ENCODE data around the gene SLC38A4.
"Not testable (repeated sequence)": the region's sequence is repeated elsewhere in the genome, so short reads cannot be mapped to it uniquely, and the experiment has no call there.

Gene SLC38A4, protein sequence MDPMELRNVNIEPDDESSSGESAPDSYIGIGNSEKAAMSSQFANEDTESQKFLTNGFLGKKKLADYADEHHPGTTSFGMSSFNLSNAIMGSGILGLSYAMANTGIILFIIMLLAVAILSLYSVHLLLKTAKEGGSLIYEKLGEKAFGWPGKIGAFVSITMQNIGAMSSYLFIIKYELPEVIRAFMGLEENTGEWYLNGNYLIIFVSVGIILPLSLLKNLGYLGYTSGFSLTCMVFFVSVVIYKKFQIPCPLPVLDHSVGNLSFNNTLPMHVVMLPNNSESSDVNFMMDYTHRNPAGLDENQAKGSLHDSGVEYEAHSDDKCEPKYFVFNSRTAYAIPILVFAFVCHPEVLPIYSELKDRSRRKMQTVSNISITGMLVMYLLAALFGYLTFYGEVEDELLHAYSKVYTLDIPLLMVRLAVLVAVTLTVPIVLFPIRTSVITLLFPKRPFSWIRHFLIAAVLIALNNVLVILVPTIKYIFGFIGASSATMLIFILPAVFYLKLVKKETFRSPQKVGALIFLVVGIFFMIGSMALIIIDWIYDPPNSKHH

DNA sequence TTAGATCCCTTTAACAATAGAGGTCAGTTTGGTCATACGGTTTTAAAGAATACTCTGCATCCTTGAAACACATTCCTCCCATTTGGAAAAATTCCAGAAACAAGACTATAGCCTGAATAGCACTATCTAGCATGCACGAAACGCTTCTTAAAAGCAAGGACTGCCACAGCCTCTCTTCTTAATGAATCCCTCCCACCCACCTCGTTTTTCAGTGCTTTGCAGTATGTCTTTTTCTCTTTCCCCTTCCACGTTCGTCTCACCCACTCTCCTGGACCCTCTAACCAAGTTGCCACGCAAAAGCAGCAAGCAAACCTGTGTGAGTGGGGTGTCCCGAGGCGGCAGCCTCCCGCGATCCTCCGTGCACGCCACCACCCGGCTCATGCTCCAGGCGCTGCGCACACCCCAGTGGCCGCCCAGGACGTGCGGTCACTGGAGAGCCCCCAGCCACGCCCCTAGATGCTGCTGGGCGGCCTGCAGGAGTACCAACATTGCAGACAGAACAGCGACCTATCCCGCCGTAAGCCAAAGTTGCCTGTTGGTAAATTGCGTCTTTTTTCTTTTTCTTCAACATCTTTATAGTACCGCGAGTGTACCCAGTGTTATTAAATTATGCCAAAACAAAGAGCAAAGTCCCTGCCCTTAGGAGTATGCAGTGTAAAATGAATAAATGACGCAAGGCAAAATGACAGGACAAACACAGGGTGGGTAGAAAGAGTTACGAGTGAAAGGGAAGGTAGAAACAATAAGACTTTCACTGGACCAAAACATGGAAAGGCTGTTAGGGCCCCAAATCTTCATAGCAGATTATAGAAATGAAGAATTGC, at the start of gene SLC38A4:
Gene SLC38A4 (minus strand): TSS at position 407 of the 824 bp plus-strand sequence. CDS start 32,926 bp downstream, outside the sequence.
- peak within 1 kb of the TSS; percentile 21 for H3K4me3 ChIP-seq (ENCODE audit: low read length)
- no peaks in the 10 kb centered on the region for H3K9me3 ChIP-seq (ENCODE audit: low read length)
- H3K36me3 ChIP-seq (ENCODE audit: insufficient read depth, low read length): no peaks in the 10 kb centered on the region
- H2AFZ ChIP-seq (ENCODE audit: low read depth, low read length): peak within 1 kb of the TSS; percentile 62
- peaks cover 7% of the 10 kb centered on the region for H3K27me3 ChIP-seq (ENCODE audit: insufficient read depth, low read length)
- H3K4me1 ChIP-seq (ENCODE audit: insufficient read depth, low read length): peaks cover 8% of the 10 kb centered on the region

DNA sequence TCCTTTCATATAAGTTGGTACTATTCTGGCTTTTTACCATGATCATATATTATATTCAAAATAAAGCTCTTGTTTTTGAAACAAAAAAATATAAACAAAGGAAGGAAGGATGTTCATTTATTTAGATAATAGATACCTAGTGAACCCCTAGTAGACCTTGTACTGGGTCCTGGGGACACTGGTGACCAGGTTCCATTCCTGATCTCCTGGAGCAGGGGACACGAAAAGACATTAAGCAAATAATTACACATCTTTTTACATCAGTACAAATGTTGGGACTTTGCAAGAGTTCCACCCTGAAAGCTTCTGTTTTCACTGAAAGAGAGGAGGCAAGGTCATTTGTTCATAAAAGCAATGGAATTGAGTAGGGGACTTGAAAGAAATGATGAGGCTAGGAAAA, 49.3 kb upstream of the SLC38A4 start:
- Histone ChIP-seq H3K36me3 (ENCODE audit: insufficient read depth, low read length) (no peaks in the 10 kb centered on the region), H3K27me3 (ENCODE audit: insufficient read depth, low read length) (no peaks in the 10 kb centered on the region), H3K4me1 (ENCODE audit: insufficient read depth, low read length) (no peaks in the 10 kb centered on the region), H2AFZ (ENCODE audit: low read depth, low read length) (no peak overlapping the region), H3K4me3 (ENCODE audit: low read length) (no peak overlapping the region), H3K9me3 (ENCODE audit: low read length) (no peaks in the 10 kb centered on the region)

DNA sequence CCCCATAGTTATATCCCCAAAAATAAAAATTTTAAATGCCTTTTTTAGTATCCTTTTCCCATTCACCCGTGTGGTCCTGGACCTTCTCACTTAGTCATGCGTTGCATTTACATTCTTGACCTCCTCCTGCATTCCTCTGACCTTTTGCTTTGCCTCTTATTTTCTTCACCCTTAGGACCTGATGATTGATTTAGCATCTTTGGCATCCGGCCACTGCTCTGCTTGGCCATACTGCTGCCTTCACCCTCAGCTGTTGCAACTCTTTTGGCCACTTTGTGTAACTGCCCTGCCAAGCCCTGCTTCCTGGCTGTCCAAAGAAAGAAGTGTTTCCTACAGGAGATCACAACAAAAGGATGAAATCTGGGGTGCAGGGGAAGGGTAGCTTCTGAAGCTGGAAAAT, 48.8 kb upstream of the SLC38A4 start:
- H3K27me3 ChIP-seq (ENCODE audit: insufficient read depth, low read length): no peaks in the 10 kb centered on the region
- no peaks in the 10 kb centered on the region for H3K36me3 ChIP-seq (ENCODE audit: insufficient read depth, low read length)
- no peak overlapping the region for H3K4me3 ChIP-seq (ENCODE audit: low read length)
- no peak overlapping the region for H2AFZ ChIP-seq (ENCODE audit: low read depth, low read length)
- H3K4me1 ChIP-seq (ENCODE audit: insufficient read depth, low read length): no peaks in the 10 kb centered on the region
- H3K9me3 ChIP-seq (ENCODE audit: low read length): no peaks in the 10 kb centered on the region

DNA sequence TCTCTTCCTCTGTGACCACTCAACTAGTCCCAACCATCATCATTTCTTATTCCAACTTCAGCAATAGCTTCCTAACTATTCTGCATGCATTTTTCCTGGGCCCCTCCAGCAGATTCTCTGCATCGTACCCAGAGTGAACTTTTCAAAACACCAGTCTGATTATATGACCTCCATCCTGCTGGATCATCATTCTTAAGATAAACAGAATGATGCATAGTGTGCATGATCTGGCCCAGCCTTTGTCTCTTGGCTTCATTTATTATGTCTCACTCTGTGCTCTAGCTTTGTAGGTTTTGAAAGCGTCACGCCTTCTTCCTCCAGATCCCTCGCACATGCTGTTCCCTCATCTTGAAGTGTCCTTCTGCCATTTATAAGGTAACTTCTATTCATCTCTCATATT, 46.3 kb upstream of the SLC38A4 start:
- no peaks in the 10 kb centered on the region for H3K4me1 ChIP-seq (ENCODE audit: insufficient read depth, low read length)
- no peaks in the 10 kb centered on the region for H3K9me3 ChIP-seq (ENCODE audit: low read length)
- no peak overlapping the region for H2AFZ ChIP-seq (ENCODE audit: low read depth, low read length)
- no peak overlapping the region for H3K4me3 ChIP-seq (ENCODE audit: low read length)
- no peaks in the 10 kb centered on the region for H3K36me3 ChIP-seq (ENCODE audit: insufficient read depth, low read length)
- no peaks in the 10 kb centered on the region for H3K27me3 ChIP-seq (ENCODE audit: insufficient read depth, low read length)

DNA sequence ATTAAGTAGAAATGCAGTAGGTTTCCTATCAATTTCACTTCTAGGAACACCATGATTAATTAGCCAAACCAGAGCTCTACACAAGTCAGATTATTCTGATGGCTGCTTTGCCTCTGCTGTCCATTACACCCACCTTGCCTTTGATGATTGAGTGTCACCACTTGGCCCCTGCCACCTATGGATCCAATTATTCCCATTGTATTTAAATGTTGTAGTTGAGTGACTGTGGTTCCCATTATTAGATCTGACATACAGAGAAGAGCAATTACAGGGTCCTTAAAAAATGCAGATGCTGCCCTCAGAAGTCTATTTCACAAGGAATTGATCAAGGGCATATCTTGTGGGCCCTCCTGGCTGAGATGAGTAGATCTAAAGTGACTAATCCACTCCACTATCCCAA, 39.5 kb upstream of the SLC38A4 start:
- Histone ChIP-seq H3K4me3 (ENCODE audit: low read length) (no peak overlapping the region), H3K36me3 (ENCODE audit: insufficient read depth, low read length) (no peaks in the 10 kb centered on the region), H3K27me3 (ENCODE audit: insufficient read depth, low read length) (no peaks in the 10 kb centered on the region), H3K4me1 (ENCODE audit: insufficient read depth, low read length) (no peaks in the 10 kb centered on the region), H3K9me3 (ENCODE audit: low read length) (no peaks in the 10 kb centered on the region), H2AFZ (ENCODE audit: low read depth, low read length) (no peak overlapping the region)

DNA sequence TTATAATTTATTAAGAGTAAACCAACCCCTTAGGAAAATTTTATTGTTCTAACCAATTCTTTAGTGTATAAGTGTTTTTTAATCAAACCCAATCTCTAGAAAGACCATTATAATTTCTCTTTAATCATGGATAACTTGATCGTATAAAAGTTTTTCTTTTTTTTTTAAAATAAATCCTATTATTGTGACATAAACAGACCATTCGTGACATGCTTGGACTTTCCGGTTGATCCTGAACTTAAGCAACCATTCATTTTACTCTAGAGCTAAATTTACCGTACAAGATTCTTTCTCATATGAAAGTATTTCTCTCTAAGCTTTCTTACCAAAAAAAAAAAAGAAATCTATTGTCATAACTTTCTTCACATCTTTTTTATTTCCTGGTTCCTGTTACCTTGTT, 32.6 kb upstream of the SLC38A4 start:
- Histone ChIP-seq H3K9me3 (ENCODE audit: low read length) (no peaks in the 10 kb centered on the region), H3K4me3 (ENCODE audit: low read length) (no peak overlapping the region)

DNA sequence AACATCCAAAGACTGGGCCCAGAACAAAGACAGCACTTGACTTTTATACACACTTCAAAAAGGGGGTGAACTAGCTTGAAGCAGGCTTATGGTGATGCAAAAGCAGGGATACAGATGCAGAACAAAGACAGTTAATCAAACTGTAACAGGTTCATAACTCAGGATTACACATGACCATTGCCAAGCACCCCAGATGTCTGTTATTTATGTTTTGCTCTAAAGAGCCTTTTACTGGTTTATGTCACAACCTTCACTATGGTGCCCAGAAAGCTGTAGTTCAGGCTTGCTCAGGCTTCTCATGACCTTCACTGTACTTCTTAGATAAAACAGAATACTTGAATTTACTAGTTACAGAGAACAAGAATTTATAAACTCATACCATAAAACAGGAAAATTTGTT, 31.7 kb upstream of the SLC38A4 start:
- Histone ChIP-seq H3K4me1 (ENCODE audit: insufficient read depth, low read length) (no peaks in the 10 kb centered on the region), H3K4me3 (ENCODE audit: low read length) (no peak overlapping the region), H3K27me3 (ENCODE audit: insufficient read depth, low read length) (no peaks in the 10 kb centered on the region), H2AFZ (ENCODE audit: low read depth, low read length) (no peak overlapping the region), H3K36me3 (ENCODE audit: insufficient read depth, low read length) (no peaks in the 10 kb centered on the region), H3K9me3 (ENCODE audit: low read length) (no peaks in the 10 kb centered on the region)

More for the DNA sequence above, 32.6 kb upstream of the SLC38A4 start:
- Histone ChIP-seq H2AFZ (ENCODE audit: low read depth, low read length) (no peak overlapping the region), H3K27me3 (ENCODE audit: insufficient read depth, low read length) (no peaks in the 10 kb centered on the region), H3K4me1 (ENCODE audit: insufficient read depth, low read length) (no peaks in the 10 kb centered on the region), H3K36me3 (ENCODE audit: insufficient read depth, low read length) (no peaks in the 10 kb centered on the region)

DNA sequence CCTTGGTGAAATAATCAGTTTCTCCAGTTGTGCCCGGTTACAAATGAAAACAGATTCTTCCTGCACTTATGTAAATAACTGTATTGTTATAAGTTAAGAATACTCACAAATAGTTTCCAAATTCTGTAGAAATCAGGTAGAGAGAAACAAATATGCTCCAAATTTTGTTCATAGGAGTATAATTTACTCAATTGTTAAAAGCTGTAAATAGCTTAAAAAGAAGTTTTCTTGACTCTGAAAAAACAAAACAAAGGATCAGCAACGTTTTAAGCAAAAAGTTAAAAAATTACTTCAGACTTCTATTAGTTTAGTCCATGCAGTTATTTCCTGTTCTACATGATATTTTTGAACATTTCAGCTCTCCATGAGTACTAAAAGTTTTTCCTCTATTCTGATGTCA, 30.0 kb upstream of the SLC38A4 start:
- H3K9me3 ChIP-seq (ENCODE audit: low read length): no peaks in the 10 kb centered on the region
- no peaks in the 10 kb centered on the region for H3K27me3 ChIP-seq (ENCODE audit: insufficient read depth, low read length)
- no peaks in the 10 kb centered on the region for H3K4me1 ChIP-seq (ENCODE audit: insufficient read depth, low read length)
- no peaks in the 10 kb centered on the region for H3K36me3 ChIP-seq (ENCODE audit: insufficient read depth, low read length)
- H3K4me3 ChIP-seq (ENCODE audit: low read length): no peak overlapping the region
- no peak overlapping the region for H2AFZ ChIP-seq (ENCODE audit: low read depth, low read length)

DNA sequence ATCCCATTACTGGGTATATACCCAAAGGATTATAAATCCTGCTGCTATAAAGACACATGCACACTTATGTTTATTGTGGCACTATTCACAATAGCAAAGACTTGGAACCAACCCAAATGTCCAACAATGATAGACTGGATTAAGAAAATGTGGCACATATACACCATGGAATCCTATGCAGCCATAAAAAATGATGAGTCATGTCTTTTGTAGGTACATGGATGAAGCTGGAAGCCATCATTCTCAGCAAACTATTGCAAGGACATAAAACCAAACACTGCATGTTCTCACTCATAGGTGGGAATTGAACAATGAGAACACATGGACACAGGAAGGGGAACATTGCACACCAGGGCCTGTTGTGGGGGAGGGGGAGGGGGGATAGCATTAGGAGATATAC, 28.4 kb upstream of the SLC38A4 start:
- not testable (repeated sequence) for H3K27me3 ChIP-seq (ENCODE audit: insufficient read depth, low read length); H3K36me3 ChIP-seq (ENCODE audit: insufficient read depth, low read length); H3K4me3 ChIP-seq (ENCODE audit: low read length); H3K9me3 ChIP-seq (ENCODE audit: low read length); H2AFZ ChIP-seq (ENCODE audit: low read depth, low read length); H3K4me1 ChIP-seq (ENCODE audit: insufficient read depth, low read length)

DNA sequence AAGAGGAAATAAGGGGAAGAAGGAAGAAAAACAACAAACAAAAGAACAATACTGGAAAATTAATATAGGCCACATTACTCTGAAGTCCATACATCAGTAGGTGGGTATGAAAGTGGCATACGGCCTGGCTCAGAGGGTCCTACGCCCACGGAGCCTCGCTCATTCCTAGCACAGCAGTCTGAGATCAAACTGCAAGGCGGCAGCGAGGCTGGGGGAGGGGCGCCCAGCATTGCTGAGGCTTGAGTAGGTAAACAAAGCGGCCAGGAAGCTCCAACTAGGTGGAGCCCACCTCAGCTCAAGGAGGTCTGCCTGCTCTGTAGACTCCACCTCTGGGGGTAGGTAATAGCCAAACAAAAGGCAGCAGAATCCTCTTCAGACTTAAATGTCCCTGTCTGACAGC, 23.0 kb upstream of the SLC38A4 start:
- not testable (repeated sequence) for H3K9me3 ChIP-seq (ENCODE audit: low read length); H3K4me3 ChIP-seq (ENCODE audit: low read length); H3K36me3 ChIP-seq (ENCODE audit: insufficient read depth, low read length); H2AFZ ChIP-seq (ENCODE audit: low read depth, low read length); H3K27me3 ChIP-seq (ENCODE audit: insufficient read depth, low read length); H3K4me1 ChIP-seq (ENCODE audit: insufficient read depth, low read length)

DNA sequence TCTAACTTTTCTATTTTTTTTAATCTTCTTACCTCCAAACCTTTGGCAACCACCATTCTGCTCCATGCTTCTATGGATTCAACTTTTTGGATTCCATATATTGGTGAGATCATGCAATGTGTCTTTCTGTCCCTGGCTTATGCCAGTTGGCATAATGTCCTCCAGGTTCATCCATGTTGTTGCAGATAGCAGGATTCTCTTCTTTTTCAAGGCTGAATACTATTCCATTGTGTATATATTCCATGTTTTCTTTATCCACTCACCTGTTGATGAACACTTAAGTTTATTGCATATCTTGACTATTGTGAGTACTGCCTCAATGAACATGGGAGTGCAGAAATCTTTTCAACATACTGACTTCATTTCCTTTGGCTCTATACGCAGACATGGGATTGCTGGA, 21.2 kb upstream of the SLC38A4 start:
- Histone ChIP-seq H3K36me3 (ENCODE audit: insufficient read depth, low read length) (no peaks in the 10 kb centered on the region), H3K9me3 (ENCODE audit: low read length) (no peaks in the 10 kb centered on the region), H3K27me3 (ENCODE audit: insufficient read depth, low read length) (no peaks in the 10 kb centered on the region), H3K4me3 (ENCODE audit: low read length) (no peak overlapping the region), H3K4me1 (ENCODE audit: insufficient read depth, low read length) (no peaks in the 10 kb centered on the region), H2AFZ (ENCODE audit: low read depth, low read length) (no peak overlapping the region)

DNA sequence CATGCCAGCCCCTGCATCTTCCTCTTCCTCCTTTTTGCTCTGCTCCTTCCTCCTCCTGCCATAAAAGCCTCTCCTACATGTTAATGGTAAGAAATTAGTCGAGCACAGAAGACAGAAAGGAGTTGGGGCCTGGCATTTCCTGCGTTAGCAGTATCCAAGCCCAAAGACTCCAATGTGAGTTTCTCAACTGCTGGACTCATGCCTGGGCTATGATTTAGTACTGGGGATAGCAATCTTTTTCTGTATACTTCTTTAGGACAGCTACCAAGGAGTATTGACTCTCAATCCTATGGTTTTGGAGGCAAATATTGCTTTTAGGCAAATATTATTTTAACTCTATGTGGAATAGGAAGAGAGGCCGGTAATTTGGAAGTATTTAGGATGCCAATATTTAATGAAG, 18.0 kb upstream of the SLC38A4 start:
- H3K27me3 ChIP-seq (ENCODE audit: insufficient read depth, low read length): no peaks in the 10 kb centered on the region

DNA sequence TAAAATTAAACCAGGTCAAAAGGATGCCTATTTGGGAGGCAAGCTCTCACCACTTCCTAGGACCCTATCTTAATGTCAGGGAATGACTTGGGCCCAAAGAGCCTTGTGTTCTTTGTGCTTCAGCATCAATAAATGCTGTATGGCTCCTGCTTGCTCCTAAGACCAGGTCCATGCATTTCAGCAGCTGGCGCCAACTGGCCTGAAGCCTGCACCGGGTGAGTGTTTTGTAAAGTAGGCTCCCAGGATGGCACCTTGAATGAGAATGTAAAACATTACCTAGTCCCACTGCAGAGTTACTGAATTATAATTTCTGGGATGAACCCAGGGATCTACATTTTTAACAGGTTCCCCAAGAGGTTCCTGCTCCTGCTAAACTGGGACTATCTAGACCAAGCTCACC, 16.1 kb upstream of the SLC38A4 start:
- Histone ChIP-seq H3K9me3 (ENCODE audit: low read length) (no peaks in the 10 kb centered on the region), H2AFZ (ENCODE audit: low read depth, low read length) (no peak overlapping the region), H3K4me3 (ENCODE audit: low read length) (no peak overlapping the region), H3K27me3 (ENCODE audit: insufficient read depth, low read length) (no peaks in the 10 kb centered on the region), H3K36me3 (ENCODE audit: insufficient read depth, low read length) (no peaks in the 10 kb centered on the region), H3K4me1 (ENCODE audit: insufficient read depth, low read length) (no peaks in the 10 kb centered on the region)

More for the DNA sequence above, 18.0 kb upstream of the SLC38A4 start:
- no peak overlapping the region for H2AFZ ChIP-seq (ENCODE audit: low read depth, low read length)
- no peak overlapping the region for H3K4me3 ChIP-seq (ENCODE audit: low read length)
- no peaks in the 10 kb centered on the region for H3K36me3 ChIP-seq (ENCODE audit: insufficient read depth, low read length)
- no peaks in the 10 kb centered on the region for H3K9me3 ChIP-seq (ENCODE audit: low read length)
- H3K4me1 ChIP-seq (ENCODE audit: insufficient read depth, low read length): no peaks in the 10 kb centered on the region
